Activated T-cell treated with anti-CD3 and anti-CD28 coated beads, Interleukin-2, amount 50 U/mL, for 4 hours (primary cell): ENCODE measurements around the gene SFXN3. TPM values are rescaled to one million over a fixed set of nuclear protein-coding genes. Genes with fewer than 3 reads are reported as not detected.
A peak's percentile ranks its signal among the peaks of the same experiment; 100 is the strongest.
"Not testable (repeated sequence)": the region's sequence is repeated elsewhere in the genome, so short reads cannot be mapped to it uniquely, and the experiment has no call there.

ENCODE experiments used
- ATAC-seq, 2 donors: fragments of 200-7000 bp; cut with Tn5 transposase; one replicate each; pipeline ENCODE4 v1.10.0; 2021
- DNase-seq: peaks from one replicate; pipeline ENCODE4 v3.0.0-alpha.2; 2020
- H3K27me3 Mint-ChIP-seq: one replicate; pipeline ENCODE4 v1.8.0; 2021; ENCODE audit warnings: low read depth, mixed read lengths
- H3K36me3 Mint-ChIP-seq: one replicate; pipeline ENCODE4 v1.8.0; 2022; ENCODE audit warnings: mixed read lengths; ENCODE audit not compliant: insufficient read depth
- H3K4me1 Mint-ChIP-seq: one replicate; pipeline ENCODE4 v1.8.0; 2021; ENCODE audit warnings: low read depth, mixed read lengths
- H3K4me3 Mint-ChIP-seq: one replicate; pipeline ENCODE4 v1.8.0; 2021; ENCODE audit warnings: mild to moderate bottlenecking, moderate library complexity, mixed read lengths
- H3K9me3 Mint-ChIP-seq: one replicate; pipeline ENCODE4 v1.8.0; 2021; ENCODE audit warnings: mixed read lengths
- total RNA-seq, 3 donors: library from RNA; stranded (reverse); gene quantifications; one replicate each; pipeline ENCODE4 v1.2.1, GENCODE V29; 2021

The SFXN3 gene
- total RNA-seq, 3 donors from 2014 or later, result 8.7 to 9.8 (median 9.7) TPM

DNA sequence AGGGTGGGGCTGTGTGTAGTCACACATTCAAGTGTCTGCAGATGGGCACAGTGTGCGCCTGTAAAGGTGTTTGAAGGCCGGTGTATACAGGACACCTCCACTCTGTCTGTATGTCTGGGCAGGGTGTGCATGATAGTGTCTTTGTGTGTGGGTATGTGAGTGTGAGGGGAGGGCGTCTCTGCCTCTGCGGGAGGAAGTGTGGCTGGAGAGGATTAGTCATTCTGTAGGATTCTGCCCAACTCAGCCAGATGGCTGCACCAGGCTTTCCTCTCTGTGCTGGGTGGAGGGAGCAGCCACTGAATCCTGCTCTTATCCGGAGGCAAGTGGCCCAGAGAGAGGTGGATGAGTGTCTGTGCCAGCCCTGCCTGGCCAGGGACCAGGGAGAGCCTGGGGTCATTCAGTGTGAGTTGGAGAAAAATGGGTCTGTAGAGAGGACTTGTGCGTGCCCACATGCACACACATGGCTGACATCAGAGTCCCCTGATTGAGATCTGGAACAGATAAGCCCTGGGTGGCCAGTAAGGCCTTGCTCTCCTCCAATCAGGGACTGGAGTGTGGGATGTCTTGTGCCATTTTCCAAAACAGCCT lies 1.7 kb downstream of the SFXN3 start:
- no peaks in the 10 kb centered on the region for H3K9me3 Mint-ChIP-seq
- no peaks in the 10 kb centered on the region for H3K27me3 Mint-ChIP-seq
- DNase-seq, result peak; percentile 58
- ATAC-seq, result peak; percentile 39 to 44
- H3K36me3 Mint-ChIP-seq, result peaks cover 12% of the 10 kb centered on the region
- peaks cover 22% of the 10 kb centered on the region for H3K4me1 Mint-ChIP-seq
- peak overlapping the region; percentile 74 for H3K4me3 Mint-ChIP-seq

- H3K27me3 Mint-ChIP-seq, result no peaks in the 10 kb centered on the region
- ATAC-seq (no peak), DNase-seq (no peak)
- H3K9me3 Mint-ChIP-seq, result no peaks in the 10 kb centered on the region
- peak overlapping the region; percentile 74 for H3K4me3 Mint-ChIP-seq
- H3K4me1 Mint-ChIP-seq, result peaks cover 22% of the 10 kb centered on the region
- H3K36me3 Mint-ChIP-seq, result peaks cover 17% of the 10 kb centered on the region
Observed at GRCh38 chr10:101033276-101033675, 2.2 kb downstream of the SFXN3 start.

DNA sequence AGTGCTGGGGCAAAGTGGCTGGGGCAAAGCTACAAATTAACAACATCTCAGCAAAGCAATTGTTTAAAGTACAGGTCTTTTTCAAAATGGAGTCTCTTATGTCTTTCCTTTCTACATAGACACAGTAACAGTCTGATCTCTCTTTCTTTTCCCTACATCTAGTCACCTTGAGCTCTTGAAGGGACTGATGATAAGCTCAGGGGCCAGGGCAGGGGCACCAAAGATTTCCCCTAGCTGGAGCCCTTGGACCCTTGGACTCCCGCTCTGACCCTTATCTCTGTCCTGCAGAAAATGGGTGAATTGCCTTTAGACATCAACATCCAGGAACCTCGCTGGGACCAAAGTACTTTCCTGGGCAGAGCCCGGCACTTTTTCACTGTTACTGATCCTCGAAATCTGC lies 3.4 kb downstream of the SFXN3 start:
- ATAC-seq, H3K9me3 Mint-ChIP-seq, H3K4me3 Mint-ChIP-seq, H3K27me3 Mint-ChIP-seq, DNase-seq: not testable (repeated sequence)
- Mint-ChIP-seq H3K4me1 (peaks cover 22% of the 10 kb centered on the region), H3K36me3 (peaks cover 19% of the 10 kb centered on the region)

DNA sequence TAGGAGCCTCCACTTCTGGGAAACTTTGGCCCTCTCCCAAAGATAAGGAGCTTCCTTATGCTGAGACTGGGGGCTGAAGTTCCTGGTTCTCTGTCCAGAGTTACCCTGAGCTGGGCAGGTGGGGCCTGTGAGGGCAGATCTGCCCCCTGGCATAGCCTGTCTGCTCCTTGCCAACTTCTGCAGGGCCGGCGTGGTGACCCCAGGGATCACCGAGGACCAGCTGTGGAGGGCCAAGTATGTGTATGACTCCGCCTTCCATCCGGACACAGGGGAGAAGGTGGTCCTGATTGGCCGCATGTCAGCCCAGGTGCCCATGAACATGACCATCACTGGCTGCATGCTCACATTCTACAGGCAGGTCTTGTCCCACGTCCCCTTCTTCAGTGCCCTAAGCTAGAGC lies 4.3 kb downstream of the SFXN3 start:
- peaks cover 19% of the 10 kb centered on the region for H3K36me3 Mint-ChIP-seq
- no peak for ATAC-seq
- DNase-seq, result no peak
- H3K27me3 Mint-ChIP-seq, result no peaks in the 10 kb centered on the region
- no peak overlapping the region for H3K4me3 Mint-ChIP-seq
- H3K9me3 Mint-ChIP-seq, result no peaks in the 10 kb centered on the region
- H3K4me1 Mint-ChIP-seq, result peaks cover 22% of the 10 kb centered on the region

DNA sequence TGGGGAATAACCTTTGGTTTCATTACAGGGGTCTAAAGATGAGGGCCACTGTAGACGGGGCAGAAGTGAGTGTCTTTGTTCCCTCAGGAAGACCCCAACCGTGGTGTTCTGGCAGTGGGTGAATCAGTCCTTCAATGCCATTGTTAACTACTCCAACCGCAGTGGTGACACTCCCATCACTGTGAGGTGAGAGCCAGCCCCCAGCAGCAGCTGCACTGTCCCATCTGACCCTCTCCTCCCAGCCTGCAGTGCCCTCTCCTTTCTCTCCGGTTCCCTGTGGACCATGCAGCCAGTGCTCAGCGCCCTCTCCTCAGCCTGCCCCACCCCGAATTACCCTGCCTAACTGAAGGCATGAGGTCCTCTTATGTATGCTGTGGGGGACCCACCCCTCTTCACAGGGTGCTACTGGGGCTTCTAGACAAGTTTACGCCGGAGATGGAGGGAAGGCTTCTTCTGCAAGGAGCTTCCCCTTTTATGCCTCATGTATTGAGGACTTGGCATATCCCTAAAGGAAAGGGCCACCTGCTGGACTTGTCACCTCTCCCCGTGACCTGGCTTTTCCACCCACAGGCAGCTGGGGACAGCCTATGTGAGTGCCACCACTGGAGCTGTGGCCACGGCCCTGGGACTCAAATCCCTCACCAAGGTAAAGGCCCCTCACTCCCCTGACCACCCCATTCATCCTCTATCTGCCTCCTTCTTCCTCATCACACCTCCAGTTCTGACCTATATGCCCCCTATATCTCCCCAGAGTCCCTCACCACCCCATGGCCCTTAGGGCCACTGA lies 5.1 kb downstream of the SFXN3 start:
- Mint-ChIP-seq H3K36me3 (peaks cover 19% of the 10 kb centered on the region), H3K9me3 (no peaks in the 10 kb centered on the region), H3K4me3 (no peak overlapping the region), H3K4me1 (peaks cover 19% of the 10 kb centered on the region), H3K27me3 (no peaks in the 10 kb centered on the region)
- ATAC-seq (no peak), DNase-seq (no peak)

- Mint-ChIP-seq H3K4me3 (no peak overlapping the region), H3K9me3 (no peaks in the 10 kb centered on the region), H3K27me3 (no peaks in the 10 kb centered on the region), H3K4me1 (peaks cover 17% of the 10 kb centered on the region), H3K36me3 (peaks cover 19% of the 10 kb centered on the region)
- DNase-seq, result no peak
- no peak for ATAC-seq
Observed at GRCh38 chr10:101036726-101037125, 5.7 kb downstream of the SFXN3 start.

DNA sequence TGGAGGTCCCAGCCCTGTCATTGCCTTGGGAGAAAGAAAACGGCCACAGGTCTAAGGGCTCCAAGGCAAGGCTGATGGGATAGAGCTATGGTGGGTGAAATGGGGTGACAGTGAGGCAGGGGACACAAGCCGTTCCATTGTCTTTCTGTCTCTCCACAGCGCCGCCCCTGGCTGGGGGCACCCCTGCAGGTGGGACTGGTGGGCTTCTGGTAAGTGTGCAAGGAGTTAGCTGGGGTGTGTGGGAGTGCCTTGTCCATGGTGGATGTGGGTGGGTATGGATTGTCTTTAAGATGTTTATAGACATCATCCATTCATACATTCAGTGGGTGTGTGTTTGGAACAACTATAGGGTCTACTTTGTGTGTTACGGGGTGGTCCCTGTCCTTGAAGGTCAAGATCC lies 7.5 kb downstream of the SFXN3 start:
- no peaks in the 10 kb centered on the region for H3K27me3 Mint-ChIP-seq
- no peak for ATAC-seq
- H3K9me3 Mint-ChIP-seq, result no peaks in the 10 kb centered on the region
- peaks cover 21% of the 10 kb centered on the region for H3K4me1 Mint-ChIP-seq
- H3K36me3 Mint-ChIP-seq, result peaks cover 19% of the 10 kb centered on the region
- H3K4me3 Mint-ChIP-seq, result no peak overlapping the region
- DNase-seq, result no peak

DNA sequence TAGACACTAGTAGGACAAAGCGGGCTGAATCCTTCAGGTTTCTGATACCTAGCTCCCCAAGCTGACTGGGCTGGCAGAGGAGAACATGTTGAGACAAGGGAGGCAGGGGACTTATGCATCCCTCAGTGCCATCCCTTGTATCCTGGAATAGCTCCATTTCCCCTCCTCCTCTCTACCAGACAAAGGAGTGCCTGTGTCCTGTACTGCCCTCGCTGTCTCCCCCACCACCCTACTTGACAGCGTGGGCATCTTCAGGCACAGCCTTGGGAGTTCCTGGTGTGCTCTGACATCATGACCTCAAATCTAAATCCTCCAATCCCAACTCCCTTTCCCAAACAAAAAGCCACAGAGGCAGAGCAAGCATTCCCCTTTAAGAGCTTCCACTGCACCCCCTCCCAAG lies 9.0 kb downstream of the SFXN3 start:
- no peak overlapping the region for H3K4me3 Mint-ChIP-seq

GRCh38 chr10:101040851-101041250 lies 9.8 kb downstream of the SFXN3 start:
- H3K9me3 Mint-ChIP-seq, result no peaks in the 10 kb centered on the region
- ATAC-seq (no peak), DNase-seq (no peak)
- peaks cover 16% of the 10 kb centered on the region for H3K36me3 Mint-ChIP-seq
- H3K4me1 Mint-ChIP-seq, result peaks cover 22% of the 10 kb centered on the region
- H3K27me3 Mint-ChIP-seq, result no peaks in the 10 kb centered on the region
- no peak overlapping the region for H3K4me3 Mint-ChIP-seq

More for the DNA sequence above, 9.0 kb downstream of the SFXN3 start:
- no peaks in the 10 kb centered on the region for H3K27me3 Mint-ChIP-seq
- ATAC-seq (no peak), DNase-seq (no peak)
- no peaks in the 10 kb centered on the region for H3K9me3 Mint-ChIP-seq
- peaks cover 22% of the 10 kb centered on the region for H3K4me1 Mint-ChIP-seq
- peaks cover 19% of the 10 kb centered on the region for H3K36me3 Mint-ChIP-seq

GRCh38 chr10:101041252-101041761 lies 10.3 kb downstream of the SFXN3 start:
- Mint-ChIP-seq H3K4me3 (peak overlapping the region; percentile 21), H3K4me1 (peaks cover 22% of the 10 kb centered on the region), H3K27me3 (peaks cover 1% of the 10 kb centered on the region), H3K36me3 (peaks cover 13% of the 10 kb centered on the region), H3K9me3 (no peaks in the 10 kb centered on the region)
- DNase-seq, result peak; percentile 70
- peak; percentile 87 for ATAC-seq

DNA sequence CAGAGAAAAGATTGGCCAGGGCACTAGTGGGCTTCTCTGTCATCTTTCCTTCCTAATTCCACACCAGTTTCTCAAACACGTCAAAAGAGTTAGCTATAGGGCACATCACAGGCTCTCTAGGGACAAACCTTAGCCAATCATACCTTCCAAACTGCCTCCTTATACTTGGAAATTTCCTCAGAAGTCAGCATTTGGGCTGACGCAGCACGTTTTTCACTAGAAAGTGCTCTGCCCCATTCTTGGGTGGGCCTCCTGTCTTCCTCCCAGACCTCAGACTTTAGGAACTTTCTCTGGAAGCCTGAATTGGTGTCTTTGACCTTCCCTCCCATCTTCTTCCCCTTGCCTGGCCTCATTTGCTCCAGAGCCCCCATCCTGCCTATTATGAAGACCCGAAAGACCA lies 11.1 kb downstream of the SFXN3 start:
- Mint-ChIP-seq H3K36me3 (peaks cover 13% of the 10 kb centered on the region), H3K27me3 (peaks cover 9% of the 10 kb centered on the region), H3K4me1 (peaks cover 22% of the 10 kb centered on the region), H3K9me3 (no peaks in the 10 kb centered on the region), H3K4me3 (peak overlapping the region; percentile 91)
- no peak for ATAC-seq
- DNase-seq, result no peak

DNA sequence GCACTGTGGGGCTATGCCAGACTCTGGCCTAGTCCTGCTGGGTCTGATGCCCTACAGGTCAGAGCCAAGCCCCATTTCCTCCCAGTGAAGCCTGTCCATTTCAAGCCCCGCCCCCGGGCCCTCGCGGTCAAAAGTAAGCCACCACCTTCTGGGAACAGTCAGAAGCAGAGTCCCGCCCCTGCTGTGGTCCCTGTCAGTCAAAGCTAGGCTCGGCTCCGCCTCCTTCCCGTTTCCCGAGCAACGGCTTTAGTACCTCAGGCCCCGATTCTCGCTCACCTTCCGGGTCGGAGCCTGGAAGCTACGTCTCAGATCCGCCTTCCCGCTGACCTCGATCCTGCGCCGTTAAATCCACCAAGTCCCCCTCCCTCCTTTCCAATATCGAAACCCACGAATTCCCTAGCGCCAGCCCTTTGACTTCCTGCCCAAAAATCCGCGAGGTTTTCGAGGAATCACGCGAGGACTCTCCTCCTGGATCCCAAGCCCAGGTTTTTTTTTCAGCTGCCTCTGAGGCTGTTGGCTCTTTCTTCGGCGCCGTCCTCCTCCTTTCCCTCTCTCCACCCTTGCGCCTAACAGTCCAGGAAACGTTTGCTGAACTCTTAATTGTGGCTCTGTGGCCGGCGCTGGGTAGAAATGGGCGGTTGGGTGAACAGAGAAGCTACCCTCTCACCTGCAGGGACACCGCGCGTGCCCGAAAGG lies 11.8 kb downstream of the SFXN3 start:
- H3K27me3 Mint-ChIP-seq, result peaks cover 16% of the 10 kb centered on the region
- ATAC-seq (peak; percentile 95 to 96), DNase-seq (peak; percentile 77)
- no peaks in the 10 kb centered on the region for H3K9me3 Mint-ChIP-seq
- peak overlapping the region; percentile 91 for H3K4me3 Mint-ChIP-seq
- H3K4me1 Mint-ChIP-seq, result peaks cover 22% of the 10 kb centered on the region
- peaks cover 7% of the 10 kb centered on the region for H3K36me3 Mint-ChIP-seq

- Mint-ChIP-seq H3K4me1 (peaks cover 24% of the 10 kb centered on the region), H3K36me3 (peaks cover 2% of the 10 kb centered on the region), H3K27me3 (peaks cover 20% of the 10 kb centered on the region), H3K9me3 (no peaks in the 10 kb centered on the region), H3K4me3 (peak overlapping the region; percentile 91)
- ATAC-seq (no peak), DNase-seq (no peak)
Observed at GRCh38 chr10:101043363-101043707, 12.3 kb downstream of the SFXN3 start.

- DNase-seq, result no peak
- Mint-ChIP-seq H3K27me3 (peaks cover 28% of the 10 kb centered on the region), H3K4me3 (no peak overlapping the region), H3K36me3 (peaks cover 2% of the 10 kb centered on the region), H3K4me1 (peaks cover 30% of the 10 kb centered on the region), H3K9me3 (no peaks in the 10 kb centered on the region)
- no peak for ATAC-seq
Observed at GRCh38 chr10:101044117-101044516, 13.1 kb downstream of the SFXN3 start.
